WTC11 (cell line): Measurements from ENCODE around the gene ALG2. TPM values are rescaled to one million over a fixed set of nuclear protein-coding genes. Genes with fewer than 3 reads are reported as not detected.

ENCODE experiments used
- ATAC-seq: fragments of 200-7000 bp; cut with Tn5 transposase; 2 replicates; pipeline ENCODE4 v1.10.0; 2021; ENCODE audit warnings: mild to moderate bottlenecking, moderate library complexity
- CTCF ChIA-PET: fragments of 300-600 bp; sonication (Branson Sonifier 250); formaldehyde crosslinking; loops from one replicate; lab custom pipeline; 2021; ENCODE audit warnings: antibody characterized with exemption; lab: Charles Lee
- POLR2A ChIA-PET: fragments of 350-600 bp; sonication (Branson Sonifier 250); formaldehyde crosslinking; loops from one replicate; lab custom pipeline; 2021; ENCODE audit warnings: antibody characterized with exemption; lab: Charles Lee
- DNase-seq: peaks from one replicate; pipeline ENCODE4 v3.0.0; 2021; ENCODE audit warnings: low spot score
- H3K27ac Mint-ChIP-seq: 2 replicates; pipeline ENCODE4 v1.8.0; 2021; ENCODE audit warnings: mixed read lengths
- H3K27me3 Mint-ChIP-seq: 2 replicates; pipeline ENCODE4 v1.8.0; 2021; ENCODE audit warnings: low read depth, mild to moderate bottlenecking, moderate library complexity, mixed read lengths
- H3K36me3 Mint-ChIP-seq: 2 replicates; pipeline ENCODE4 v1.8.0; 2021; ENCODE audit warnings: mixed read lengths
- H3K4me1 Mint-ChIP-seq: 2 replicates; pipeline ENCODE4 v1.8.0; 2022; ENCODE audit warnings: mixed read lengths
- H3K4me3 Mint-ChIP-seq: 2 replicates; pipeline ENCODE4 v1.8.0; 2021; ENCODE audit warnings: mild to moderate bottlenecking, moderate library complexity, mixed read lengths
- H3K9me3 Mint-ChIP-seq: 2 replicates; pipeline ENCODE4 v1.8.0; 2021; ENCODE audit warnings: mixed read lengths
- CDX4 ChIP-seq: fragments of 250-450 bp; sonication (Bioruptor Pico); IDR thresholded peaks from 2 replicates; pipeline ENCODE4 v1.9.0; 2021; ENCODE audit warnings: moderate library complexity, mild to moderate bottlenecking, inconsistent platforms, borderline replicate concordance
- ELF4 ChIP-seq: sonication (generic); formaldehyde crosslinking; IDR thresholded peaks from 2 replicates; pipeline ENCODE4 v1.8.1; 2022; ENCODE audit warnings: low read depth, mild to moderate bottlenecking, moderate library complexity, missing genetic modification reagents
- FOXJ3 ChIP-seq: sonication (generic); formaldehyde crosslinking; IDR thresholded peaks from 2 replicates; pipeline ENCODE4 v1.9.0; 2021; ENCODE audit warnings: missing genetic modification reagents, mild to moderate bottlenecking, borderline replicate concordance
- HMGA2 ChIP-seq: fragments of 250-450 bp; sonication (Bioruptor Pico); IDR thresholded peaks from 2 replicates; pipeline ENCODE4 v1.4.0; 2021; ENCODE audit warnings: mild to moderate bottlenecking, moderate library complexity
- MLX ChIP-seq: sonication (generic); formaldehyde crosslinking; IDR thresholded peaks from 2 replicates; pipeline ENCODE4 v1.8.1; 2023; ENCODE audit warnings: mild to moderate bottlenecking, missing genetic modification reagents, moderate library complexity
- MXD4 ChIP-seq: fragments of 250-450 bp; sonication (Bioruptor Pico); IDR thresholded peaks from 2 replicates; pipeline ENCODE4 v1.8.0; 2021; ENCODE audit warnings: mild to moderate bottlenecking, moderate library complexity, borderline replicate concordance
- NFE2L1 ChIP-seq: sonication (generic); formaldehyde crosslinking; IDR thresholded peaks from 2 replicates; pipeline ENCODE4 v1.8.1; 2023; ENCODE audit warnings: missing genetic modification reagents
- SOX15 ChIP-seq: fragments of 250-450 bp; sonication (Bioruptor Pico); IDR thresholded peaks from 2 replicates; pipeline ENCODE4 v1.9.0; 2021; ENCODE audit warnings: mild to moderate bottlenecking
- ZNF232 ChIP-seq: sonication (generic); formaldehyde crosslinking; IDR thresholded peaks from 2 replicates; pipeline ENCODE4 v1.8.0; 2022; ENCODE audit warnings: mild to moderate bottlenecking, missing genetic modification reagents
- ZNF416 ChIP-seq: fragments of 250-450 bp; sonication (Bioruptor Pico); IDR thresholded peaks from 2 replicates; pipeline ENCODE4 v1.9.0; 2021; ENCODE audit warnings: mild to moderate bottlenecking, inconsistent platforms
- ZNF423 ChIP-seq: fragments of 250-450 bp; sonication (Bioruptor Pico); IDR thresholded peaks from 2 replicates; pipeline ENCODE4 v2.1.2; 2022; ENCODE audit warnings: mild to moderate bottlenecking, moderate library complexity
- total RNA-seq: library from RNA; stranded (reverse); gene quantifications from 3 replicates; pipeline ENCODE4 v1.2.3, GENCODE V29; 2021
- TF ChIP-seq, protein P1 (sequence below): sonication (generic); formaldehyde crosslinking; conservative IDR thresholded peaks from 2 replicates; pipeline ENCODE4 v1.8.1; 2023; ENCODE audit warnings: mild to moderate bottlenecking, low read depth, missing genetic modification reagents, moderate library complexity
- TF ChIP-seq, protein P2 (sequence below): sonication (generic); formaldehyde crosslinking; IDR thresholded peaks from 2 replicates; pipeline ENCODE4 v1.8.1; 2022; ENCODE audit warnings: missing genetic modification reagents, borderline replicate concordance
- TF ChIP-seq, protein P3 (sequence below): fragments of 250-450 bp; sonication (Bioruptor Pico); IDR thresholded peaks from 2 replicates; pipeline ENCODE4 v1.9.0; 2021; ENCODE audit warnings: mild to moderate bottlenecking
- TF ChIP-seq, protein P4 (sequence below): sonication (generic); formaldehyde crosslinking; IDR thresholded peaks from 2 replicates; pipeline ENCODE4 v1.8.1; 2023; ENCODE audit warnings: mild to moderate bottlenecking, missing genetic modification reagents, moderate library complexity

Gene ALG2
- total RNA-seq, 1 experiment from 2014 or later = 25.2 TPM

DNA sequence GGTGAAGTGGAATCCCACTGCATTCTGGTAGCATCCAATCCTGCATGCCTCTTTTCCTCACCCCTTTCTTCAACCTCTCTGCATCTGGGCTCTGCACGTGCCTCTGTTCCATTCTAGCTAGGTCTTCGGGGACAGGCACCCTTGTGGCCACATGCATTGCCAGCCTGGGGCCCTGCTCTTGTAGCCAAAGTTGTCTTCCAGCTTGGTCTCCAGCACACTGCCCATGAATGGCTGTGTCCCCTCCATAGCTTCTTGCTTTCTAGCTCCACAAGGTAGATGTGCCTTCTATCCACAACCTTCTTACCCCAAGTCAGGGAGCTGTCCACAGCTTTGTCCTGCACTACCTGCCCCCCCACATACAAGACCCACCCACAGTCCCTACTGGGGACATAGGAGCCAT is 32.6 kb downstream of the ALG2 start (continued):
- TF ChIP-seq, protein P1, sequence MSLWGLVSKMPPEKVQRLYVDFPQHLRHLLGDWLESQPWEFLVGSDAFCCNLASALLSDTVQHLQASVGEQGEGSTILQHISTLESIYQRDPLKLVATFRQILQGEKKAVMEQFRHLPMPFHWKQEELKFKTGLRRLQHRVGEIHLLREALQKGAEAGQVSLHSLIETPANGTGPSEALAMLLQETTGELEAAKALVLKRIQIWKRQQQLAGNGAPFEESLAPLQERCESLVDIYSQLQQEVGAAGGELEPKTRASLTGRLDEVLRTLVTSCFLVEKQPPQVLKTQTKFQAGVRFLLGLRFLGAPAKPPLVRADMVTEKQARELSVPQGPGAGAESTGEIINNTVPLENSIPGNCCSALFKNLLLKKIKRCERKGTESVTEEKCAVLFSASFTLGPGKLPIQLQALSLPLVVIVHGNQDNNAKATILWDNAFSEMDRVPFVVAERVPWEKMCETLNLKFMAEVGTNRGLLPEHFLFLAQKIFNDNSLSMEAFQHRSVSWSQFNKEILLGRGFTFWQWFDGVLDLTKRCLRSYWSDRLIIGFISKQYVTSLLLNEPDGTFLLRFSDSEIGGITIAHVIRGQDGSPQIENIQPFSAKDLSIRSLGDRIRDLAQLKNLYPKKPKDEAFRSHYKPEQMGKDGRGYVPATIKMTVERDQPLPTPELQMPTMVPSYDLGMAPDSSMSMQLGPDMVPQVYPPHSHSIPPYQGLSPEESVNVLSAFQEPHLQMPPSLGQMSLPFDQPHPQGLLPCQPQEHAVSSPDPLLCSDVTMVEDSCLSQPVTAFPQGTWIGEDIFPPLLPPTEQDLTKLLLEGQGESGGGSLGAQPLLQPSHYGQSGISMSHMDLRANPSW (CRISPR knock-in tag) = no peak
- no peak for TF ChIP-seq ELF4 (CRISPR knock-in tag)

DNA sequence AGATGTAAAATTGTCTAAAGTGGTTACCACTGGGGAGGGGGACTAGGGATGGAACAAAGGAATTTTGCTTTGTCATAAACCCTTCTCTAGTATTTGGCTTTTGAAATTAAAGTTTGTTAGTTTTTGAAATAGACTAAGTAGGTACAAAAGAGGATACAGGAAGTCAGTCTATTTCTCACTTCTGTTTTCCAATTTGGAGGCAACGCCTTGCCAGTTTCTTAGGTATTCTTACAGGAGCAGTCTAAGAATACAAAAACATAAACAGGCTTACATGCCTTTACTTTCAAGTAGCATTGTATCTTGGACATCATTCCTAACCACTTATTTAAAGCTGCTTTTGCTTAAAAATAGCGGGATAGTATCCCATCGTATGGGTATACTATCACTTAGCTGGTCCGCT is 34.4 kb downstream of the ALG2 start:
- Mint-ChIP-seq H3K27ac (no peak overlapping the region), H3K27me3 (peaks cover 2% of the 10 kb centered on the region; the same call in 1 of the 2 replicates), H3K4me3 (no peak overlapping the region), H3K36me3 (no peaks in the 10 kb centered on the region), H3K4me1 (peaks cover 17% of the 10 kb centered on the region), H3K9me3 (no peaks in the 10 kb centered on the region)
- no peak for ATAC-seq
- POLR2A ChIA-PET = no interaction called here
- CTCF ChIA-PET = no interaction called here
- DNase-seq = no peak
- no peak for TF ChIP-seq FOXJ3 (CRISPR knock-in tag)
- no peak for TF ChIP-seq ZNF416 (CRISPR knock-in tag)
- TF ChIP-seq ZNF423 = no peak
- no peak for TF ChIP-seq MXD4 (CRISPR knock-in tag)
- TF ChIP-seq, protein P2, sequence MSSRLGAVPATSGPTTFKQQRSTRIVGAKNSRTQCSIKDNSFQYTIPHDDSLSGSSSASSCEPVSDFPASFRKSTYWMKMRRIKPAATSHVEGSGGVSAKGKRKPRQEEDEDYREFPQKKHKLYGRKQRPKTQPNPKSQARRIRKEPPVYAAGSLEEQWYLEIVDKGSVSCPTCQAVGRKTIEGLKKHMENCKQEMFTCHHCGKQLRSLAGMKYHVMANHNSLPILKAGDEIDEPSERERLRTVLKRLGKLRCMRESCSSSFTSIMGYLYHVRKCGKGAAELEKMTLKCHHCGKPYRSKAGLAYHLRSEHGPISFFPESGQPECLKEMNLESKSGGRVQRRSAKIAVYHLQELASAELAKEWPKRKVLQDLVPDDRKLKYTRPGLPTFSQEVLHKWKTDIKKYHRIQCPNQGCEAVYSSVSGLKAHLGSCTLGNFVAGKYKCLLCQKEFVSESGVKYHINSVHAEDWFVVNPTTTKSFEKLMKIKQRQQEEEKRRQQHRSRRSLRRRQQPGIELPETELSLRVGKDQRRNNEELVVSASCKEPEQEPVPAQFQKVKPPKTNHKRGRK = no peak
- TF ChIP-seq, protein P3, sequence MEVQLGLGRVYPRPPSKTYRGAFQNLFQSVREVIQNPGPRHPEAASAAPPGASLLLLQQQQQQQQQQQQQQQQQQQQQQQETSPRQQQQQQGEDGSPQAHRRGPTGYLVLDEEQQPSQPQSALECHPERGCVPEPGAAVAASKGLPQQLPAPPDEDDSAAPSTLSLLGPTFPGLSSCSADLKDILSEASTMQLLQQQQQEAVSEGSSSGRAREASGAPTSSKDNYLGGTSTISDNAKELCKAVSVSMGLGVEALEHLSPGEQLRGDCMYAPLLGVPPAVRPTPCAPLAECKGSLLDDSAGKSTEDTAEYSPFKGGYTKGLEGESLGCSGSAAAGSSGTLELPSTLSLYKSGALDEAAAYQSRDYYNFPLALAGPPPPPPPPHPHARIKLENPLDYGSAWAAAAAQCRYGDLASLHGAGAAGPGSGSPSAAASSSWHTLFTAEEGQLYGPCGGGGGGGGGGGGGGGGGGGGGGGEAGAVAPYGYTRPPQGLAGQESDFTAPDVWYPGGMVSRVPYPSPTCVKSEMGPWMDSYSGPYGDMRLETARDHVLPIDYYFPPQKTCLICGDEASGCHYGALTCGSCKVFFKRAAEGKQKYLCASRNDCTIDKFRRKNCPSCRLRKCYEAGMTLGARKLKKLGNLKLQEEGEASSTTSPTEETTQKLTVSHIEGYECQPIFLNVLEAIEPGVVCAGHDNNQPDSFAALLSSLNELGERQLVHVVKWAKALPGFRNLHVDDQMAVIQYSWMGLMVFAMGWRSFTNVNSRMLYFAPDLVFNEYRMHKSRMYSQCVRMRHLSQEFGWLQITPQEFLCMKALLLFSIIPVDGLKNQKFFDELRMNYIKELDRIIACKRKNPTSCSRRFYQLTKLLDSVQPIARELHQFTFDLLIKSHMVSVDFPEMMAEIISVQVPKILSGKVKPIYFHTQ (CRISPR knock-in tag) = no peak
- TF ChIP-seq ZNF232 = no peak
- TF ChIP-seq SOX15 (CRISPR knock-in tag) = no peak
- TF ChIP-seq CDX4 (CRISPR knock-in tag) = no peak
- TF ChIP-seq NFE2L1 (CRISPR knock-in tag) = no peak
- TF ChIP-seq, protein P4, sequence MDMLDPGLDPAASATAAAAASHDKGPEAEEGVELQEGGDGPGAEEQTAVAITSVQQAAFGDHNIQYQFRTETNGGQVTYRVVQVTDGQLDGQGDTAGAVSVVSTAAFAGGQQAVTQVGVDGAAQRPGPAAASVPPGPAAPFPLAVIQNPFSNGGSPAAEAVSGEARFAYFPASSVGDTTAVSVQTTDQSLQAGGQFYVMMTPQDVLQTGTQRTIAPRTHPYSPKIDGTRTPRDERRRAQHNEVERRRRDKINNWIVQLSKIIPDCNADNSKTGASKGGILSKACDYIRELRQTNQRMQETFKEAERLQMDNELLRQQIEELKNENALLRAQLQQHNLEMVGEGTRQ = no peak
- no peak for TF ChIP-seq HMGA2 (CRISPR knock-in tag)
- no peak for TF ChIP-seq MLX (CRISPR knock-in tag)
